NCI-H2227 treated with DMSO at 0.1 percent for 48 hours (cell line): ENCODE results near the gene THY1.
"Not testable (repeated sequence)": the region's sequence is repeated elsewhere in the genome, so short reads cannot be mapped to it uniquely, and the experiment has no call there.

Source experiments
- DNase-seq: peaks from one replicate; lab custom pipeline; 2025; lab: John Stamatoyannopoulos, UW

Gene THY1

DNA sequence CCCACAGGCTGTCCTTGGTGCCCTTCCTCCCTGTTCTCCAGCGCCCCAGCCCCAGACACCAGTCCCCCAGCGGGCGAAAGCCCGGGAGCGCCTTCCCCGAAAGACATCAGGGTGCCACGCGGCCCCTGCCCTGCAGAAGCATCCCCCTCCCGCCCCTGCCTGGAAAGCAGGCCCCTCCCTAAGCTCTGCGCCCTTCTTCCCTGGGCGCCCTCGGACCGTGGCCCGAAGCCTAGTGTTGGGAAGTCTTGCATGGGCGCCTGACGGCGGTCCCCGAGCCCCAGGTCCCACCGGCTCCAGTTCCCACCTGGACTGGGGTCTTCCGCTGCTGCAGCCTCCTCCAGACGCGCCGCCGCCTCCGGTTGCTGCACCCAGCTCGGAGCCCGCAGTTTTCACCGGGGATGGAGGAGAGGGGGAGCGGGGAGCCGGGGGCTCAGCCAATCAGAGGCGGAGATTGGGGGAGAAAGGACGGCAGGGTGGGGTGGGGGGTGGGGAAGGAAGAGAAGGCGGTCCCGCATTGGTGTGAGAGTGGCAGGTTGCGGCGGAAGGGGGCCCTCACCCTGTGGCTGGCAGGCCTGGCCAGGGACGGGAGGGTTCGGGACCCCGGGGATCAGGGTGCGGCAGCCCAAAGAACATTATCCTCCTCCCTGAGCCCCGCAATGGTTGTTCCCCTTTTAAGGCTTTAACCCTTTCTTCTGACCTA, at the start of gene THY1:
THY1 (minus strand) TSS at position 364 of the 700 bp plus-strand sequence. CDS start 2,267 bp downstream, outside the sequence.
- DNase-seq: peak; percentile 27

DNA sequence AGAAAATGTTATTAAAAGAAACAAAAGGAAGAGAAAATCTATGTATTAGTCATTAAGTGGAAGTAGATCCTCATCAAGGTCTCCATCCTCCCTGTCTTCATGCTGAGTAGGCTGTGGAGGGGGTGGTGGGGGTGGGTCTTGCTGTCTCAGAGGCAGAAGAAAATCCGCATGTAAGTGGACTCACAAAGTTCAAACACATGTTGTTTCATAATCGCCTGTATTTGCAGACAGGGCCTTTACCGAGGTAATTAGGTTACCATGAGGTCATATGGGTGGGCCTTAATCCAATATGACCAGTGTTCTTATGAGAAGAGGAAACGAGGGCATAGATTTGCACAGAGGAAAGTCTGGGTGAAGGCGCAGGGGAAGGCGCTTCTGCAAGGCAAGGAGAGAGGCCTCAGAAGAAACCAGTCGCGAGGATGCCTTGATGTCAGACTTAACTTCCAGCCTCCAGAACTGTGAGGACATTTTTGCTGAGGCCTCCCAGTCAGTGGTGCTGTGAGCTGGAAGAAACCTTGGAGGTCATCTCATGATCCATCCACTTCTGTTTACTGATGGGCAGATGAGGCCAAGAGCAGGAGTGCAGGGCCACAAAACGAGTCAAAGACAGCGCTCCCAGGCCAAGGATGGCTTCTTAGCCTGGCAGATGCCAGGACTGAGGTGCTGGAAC, 49.3 kb upstream of the THY1 start:
- no peak for DNase-seq

- no peak for DNase-seq
Measured at GRCh38 chr11:119471329-119471728, 48.4 kb upstream of the THY1 start.

GRCh38 chr11:119470317-119471291, 47.6 kb upstream of the THY1 start:
- DNase-seq: no peak

GRCh38 chr11:119469506-119469905, 46.5 kb upstream of the THY1 start:
- DNase-seq: no peak

GRCh38 chr11:119468511-119468910, 45.5 kb upstream of the THY1 start:
- DNase-seq: no peak

- DNase-seq: no peak
Measured at GRCh38 chr11:119461229-119461963, 38.4 kb upstream of the THY1 start.

- DNase-seq: no peak
Measured at GRCh38 chr11:119460582-119460981, 37.6 kb upstream of the THY1 start.

- DNase-seq: no peak
Measured at GRCh38 chr11:119460097-119460496, 37.1 kb upstream of the THY1 start.

DNA sequence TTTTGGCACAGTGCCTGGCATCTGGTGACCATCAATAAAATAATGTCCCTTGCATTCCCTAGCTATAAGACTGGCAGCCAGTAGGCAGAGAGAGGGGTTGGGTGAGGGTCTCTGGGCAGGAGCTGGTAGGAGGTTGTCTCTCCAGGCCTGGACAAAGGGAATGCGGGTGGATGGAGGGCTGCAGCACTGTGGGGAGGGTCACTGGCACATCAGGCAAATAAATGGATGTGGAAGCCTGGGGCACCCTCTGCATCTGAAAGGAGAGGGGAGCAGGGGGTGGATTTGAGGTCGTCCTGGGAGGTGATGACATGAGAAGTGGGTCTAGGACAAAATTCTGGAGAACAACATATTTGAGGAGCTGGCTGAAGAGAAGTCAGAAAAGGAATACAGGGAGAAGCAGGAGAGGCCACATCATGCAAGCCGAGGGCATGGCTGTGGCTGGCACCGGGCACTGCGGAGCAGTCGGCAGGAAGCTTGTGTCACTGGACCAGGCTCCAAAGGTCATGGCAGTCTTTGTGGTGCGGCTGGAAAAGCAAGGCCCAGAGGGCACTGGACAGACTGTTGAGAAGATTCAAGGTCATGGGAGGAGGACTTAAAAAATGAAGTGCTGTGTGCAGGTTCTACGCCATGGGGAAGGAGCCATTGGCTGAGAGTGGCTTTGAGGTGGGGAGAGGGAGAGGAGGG, 36.5 kb upstream of the THY1 start:
- no peak for DNase-seq

GRCh38 chr11:119455708-119456107, 32.7 kb upstream of the THY1 start:
- not testable (repeated sequence) for DNase-seq

GRCh38 chr11:119455241-119455640, 32.3 kb upstream of the THY1 start:
- not testable (repeated sequence) for DNase-seq

DNA sequence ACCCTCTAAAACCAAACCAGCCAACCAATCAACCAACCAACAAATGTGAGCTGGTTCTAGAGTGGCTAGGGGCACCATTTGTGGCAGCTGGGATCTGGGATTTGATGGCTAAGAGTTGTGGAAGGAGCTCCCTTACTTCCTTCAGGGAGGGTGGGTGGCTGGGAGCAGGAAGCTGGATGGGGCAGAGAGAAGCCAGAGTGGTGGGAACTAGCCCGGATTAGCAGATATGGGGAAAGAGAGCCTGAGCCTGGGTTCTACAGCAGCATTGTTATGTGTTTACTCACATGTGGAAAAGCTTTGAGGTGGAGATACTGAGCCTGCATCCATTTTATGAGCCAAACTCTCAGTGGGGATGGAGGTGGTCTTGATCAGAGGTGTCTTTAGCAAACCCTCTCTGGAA, 30.9 kb upstream of the THY1 start:
- DNase-seq: no peak

DNA sequence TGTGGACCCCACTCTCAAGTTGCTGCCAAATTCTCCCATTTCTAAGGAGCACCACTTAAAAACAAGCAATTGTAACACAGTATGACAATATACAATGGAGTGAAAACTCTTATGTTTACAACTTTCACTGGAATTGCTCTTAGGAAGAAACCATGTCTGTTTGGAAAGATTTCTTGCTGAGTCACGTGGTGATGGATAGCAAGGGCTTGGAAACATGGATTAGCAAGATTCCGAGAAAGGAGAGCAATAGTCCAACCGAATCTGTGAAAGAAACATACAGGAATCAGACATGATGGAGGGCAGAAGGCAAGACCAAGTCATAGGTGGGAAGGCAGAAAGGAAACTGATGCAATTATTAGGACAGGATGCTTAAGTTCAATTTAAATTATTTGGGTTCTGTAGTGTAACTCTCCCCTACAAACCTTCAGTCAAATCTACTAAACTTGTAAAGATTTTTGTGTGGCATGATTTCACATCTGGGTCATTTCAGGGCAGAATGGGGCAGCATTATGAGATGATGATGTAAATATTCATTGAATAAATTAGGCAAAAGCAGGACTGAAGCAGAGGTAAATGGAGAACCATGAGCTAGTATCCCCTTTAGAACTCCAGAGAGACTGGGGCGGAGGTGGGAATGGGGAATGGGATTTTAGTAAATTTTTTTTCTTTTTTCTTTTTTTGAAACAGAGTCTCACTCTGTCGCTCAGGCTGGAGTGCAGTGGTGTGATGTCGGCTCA, 27.8 kb upstream of the THY1 start:
- DNase-seq: no peak

DNA sequence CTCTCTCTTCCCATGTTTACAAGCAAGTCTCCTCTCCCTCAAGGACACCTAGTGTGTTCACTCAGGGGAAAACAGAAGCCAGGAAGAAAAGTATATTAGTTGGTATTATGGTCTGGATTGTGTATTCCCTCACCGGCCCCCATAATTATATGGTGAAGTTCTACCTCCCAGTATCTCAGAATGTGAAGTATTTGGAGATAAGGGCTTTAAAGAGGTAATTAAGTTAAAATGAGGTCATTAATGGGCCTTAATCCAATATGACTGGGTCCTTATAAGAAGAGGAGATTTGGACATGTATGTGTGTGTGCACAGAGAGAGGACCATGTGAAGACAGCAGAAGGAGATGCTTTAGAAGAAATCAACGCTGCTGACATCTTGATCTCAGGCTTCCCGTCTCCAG, 26.5 kb upstream of the THY1 start:
- peak; percentile 19 for DNase-seq

GRCh38 chr11:119448380-119448779, 25.4 kb upstream of the THY1 start:
- no peak for DNase-seq

DNA sequence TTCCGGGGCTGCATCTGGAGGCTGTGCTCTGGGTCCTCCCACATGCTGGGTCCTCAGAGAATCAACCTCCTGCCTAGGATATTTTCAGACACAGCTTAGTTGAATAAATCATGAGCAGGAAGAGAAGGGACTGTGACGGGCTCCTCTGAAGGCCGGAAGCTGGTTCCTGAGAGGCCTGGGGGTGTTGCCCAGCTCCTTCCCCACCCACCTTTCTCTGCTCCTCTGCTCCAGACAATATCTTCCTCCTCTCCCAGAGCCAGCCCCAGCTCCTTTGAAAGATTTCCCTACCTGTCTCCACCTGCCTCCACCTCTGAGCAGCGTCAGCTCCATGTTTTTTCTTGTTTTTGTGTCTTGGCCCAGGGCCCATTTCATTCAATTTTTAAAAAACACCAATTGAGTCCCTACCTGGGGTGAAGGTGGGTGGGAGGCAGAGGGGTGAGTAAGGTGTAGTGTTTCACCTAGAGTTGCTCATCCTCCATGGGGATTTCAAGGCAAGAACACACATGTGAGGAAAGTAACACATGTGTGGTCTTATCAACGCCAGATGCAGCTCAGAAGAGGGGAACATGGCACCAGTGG, 24.8 kb upstream of the THY1 start:
- no peak for DNase-seq

- DNase-seq: no peak
Measured at GRCh38 chr11:119446871-119447663, 24.1 kb upstream of the THY1 start.

- no peak for DNase-seq
Measured at GRCh38 chr11:119446434-119446833, 23.5 kb upstream of the THY1 start.
